LNCAP (cell line): Measurements from ENCODE around the gene HOXC5.

Source experiments
- CTCF ChIP-seq: fragments of 450-650 bp; IDR thresholded peaks from 2 replicates; pipeline ENCODE4 v1.5.1; 2017; ENCODE audit warnings: mild to moderate bottlenecking

HOXC5 gene

GRCh38 chr12:54053751-54054741 is 21.2 kb downstream of the HOXC5 start, which contains the start of gene HOXC4:
Gene HOXC4, plus strand, starts transcription at chr12:54053835. Its CDS starts 88 bp downstream, at chr12:54053923.
- no peak for TF ChIP-seq CTCF

DNA sequence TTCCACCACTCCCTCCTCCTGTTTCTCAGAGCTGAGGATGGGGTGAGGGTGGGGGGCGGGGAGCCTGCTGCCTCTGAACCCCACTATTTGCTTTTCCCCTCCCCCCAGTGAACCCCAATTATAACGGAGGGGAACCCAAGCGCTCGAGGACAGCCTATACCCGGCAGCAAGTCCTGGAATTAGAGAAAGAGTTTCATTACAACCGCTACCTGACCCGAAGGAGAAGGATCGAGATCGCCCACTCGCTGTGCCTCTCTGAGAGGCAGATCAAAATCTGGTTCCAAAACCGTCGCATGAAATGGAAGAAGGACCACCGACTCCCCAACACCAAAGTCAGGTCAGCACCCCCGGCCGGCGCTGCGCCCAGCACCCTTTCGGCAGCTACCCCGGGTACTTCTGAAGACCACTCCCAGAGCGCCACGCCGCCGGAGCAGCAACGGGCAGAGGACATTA is 21.9 kb downstream of the HOXC5 start:
- TF ChIP-seq CTCF: no peak

GRCh38 chr12:54055552-54055951 is 22.7 kb downstream of the HOXC5 start:
- TF ChIP-seq CTCF: no peak

- no peak for TF ChIP-seq CTCF
These were observed 23.3 kb downstream of the HOXC5 start for GRCh38 chr12:54056110-54056509.

GRCh38 chr12:54058128-54058768 is 25.4 kb downstream of the HOXC5 start:
- no peak for TF ChIP-seq CTCF

DNA sequence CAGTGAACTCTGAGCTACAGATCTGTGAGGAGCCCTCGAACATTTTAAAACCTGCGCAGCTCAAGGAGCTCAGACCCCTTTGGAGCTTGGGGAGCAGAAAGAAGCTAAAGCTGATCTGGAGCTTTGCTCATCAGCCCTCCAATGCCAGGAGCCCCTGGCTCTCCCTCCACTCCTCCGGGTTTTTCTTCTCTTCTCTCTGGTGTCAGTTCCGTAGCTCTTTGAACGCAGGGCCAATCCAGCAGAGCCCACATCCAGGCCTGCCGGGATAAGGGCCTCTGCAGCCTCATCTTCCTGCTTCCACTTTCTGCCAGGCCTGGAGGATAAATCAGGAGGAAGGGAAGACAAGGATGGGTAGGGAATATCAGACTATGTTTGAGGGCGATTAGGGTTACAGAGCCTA is 26.8 kb downstream of the HOXC5 start:
- TF ChIP-seq CTCF: no peak

- no peak for TF ChIP-seq CTCF
These were observed 27.5 kb downstream of the HOXC5 start for GRCh38 chr12:54060174-54060974.
